SHP77 treated with DMSO at 0.1 percent for 48 hours (cell line): ENCODE measurements around the gene GALNT2.

Source experiments
- DNase-seq: peaks from one replicate; lab custom pipeline; 2025; lab: John Stamatoyannopoulos, UW

GALNT2 gene

DNA sequence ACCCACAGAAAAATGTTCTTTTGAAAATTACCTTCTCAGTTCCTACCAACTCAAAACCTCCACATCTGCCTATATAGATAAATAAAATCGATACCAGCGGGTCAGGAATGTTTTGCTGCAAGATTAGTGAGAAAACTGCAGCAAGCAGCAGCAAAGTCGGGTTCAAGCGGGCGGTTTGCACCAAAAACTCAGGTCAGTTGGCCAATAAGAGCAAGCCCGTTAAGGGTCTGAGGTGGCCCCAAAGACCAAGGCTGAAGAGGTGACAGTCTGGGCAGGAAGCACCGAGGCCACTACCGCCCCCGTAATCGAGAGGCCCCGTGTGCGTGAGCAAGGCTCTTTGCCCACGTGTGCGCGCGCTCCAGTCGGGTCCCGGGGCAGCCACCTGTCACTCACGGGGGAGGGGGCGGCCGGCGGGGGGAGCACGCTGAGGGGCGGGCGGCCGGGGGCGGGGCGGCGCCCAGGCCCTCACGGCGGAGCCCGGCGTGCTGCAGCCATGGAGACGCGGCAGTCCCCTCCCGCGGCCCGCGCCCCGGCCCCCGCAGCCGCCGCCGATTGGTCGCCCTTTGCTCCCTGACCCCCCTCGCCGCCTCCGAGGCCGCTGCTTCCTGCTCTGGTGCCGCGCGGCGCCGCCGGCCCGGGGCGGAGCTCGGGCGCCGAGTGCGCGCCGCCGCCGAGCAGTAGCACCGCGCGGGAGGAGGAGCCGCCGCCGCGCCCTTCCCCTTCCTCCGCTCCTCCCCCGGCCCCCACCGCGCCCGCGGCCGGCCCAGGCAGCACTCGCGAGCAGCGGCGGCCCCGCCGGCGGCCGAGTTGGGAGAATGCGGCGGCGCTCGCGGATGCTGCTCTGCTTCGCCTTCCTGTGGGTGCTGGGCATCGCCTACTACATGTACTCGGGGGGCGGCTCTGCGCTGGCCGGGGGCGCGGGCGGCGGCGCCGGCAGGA, at the start of gene GALNT2:
GALNT2 (plus strand) TSS at position 773 of the 939 bp plus-strand sequence; CDS start at position 816, 43 bp downstream.
- peak; percentile 85 for DNase-seq

DNA sequence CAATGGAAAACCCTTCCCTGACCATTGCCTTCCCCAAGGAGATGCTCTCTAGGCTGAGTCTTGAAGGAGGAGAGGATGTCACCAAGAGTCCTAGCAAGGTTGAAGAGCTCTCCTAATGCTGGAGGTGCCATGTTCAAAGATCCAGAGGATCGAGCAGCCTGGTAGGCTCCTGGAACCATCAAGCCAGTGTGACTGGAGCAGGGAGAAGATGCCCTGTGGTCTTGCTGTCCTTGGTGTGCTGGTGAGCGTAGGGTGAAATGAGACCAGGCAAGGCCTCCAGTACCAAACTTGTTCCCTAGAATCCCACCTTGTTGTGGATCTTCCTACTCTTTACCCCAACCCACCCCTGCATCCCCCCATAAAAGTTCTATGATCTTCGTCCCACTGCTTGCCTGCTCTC, 46.6 kb upstream of the GALNT2 start:
- no peak for DNase-seq

GRCh38 chr1:230022666-230023380, 44.2 kb upstream of the GALNT2 start:
- no peak for DNase-seq

- no peak for DNase-seq
Observed at GRCh38 chr1:230025686-230026085, 41.4 kb upstream of the GALNT2 start.

GRCh38 chr1:230026139-230026538, 40.9 kb upstream of the GALNT2 start:
- DNase-seq = no peak

DNA sequence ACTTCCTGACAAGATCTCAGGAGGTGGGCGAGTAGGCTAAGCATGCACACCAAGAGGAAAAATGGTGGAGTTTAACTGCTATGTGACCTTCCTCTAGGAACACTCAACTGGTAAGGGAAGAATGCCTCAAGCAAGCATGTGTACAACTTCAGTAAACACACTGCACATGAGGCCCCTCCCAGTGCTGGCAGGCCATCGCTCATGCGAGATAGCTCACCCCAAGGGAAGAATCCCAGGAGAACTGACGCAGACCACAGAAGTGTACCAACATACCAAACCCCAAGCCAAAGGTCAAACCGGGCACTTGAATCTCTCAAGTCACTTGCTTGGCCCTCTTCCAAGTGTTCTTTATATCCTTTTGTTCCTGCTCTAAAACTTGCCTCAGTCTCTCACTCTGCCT, 40.5 kb upstream of the GALNT2 start:
- no peak for DNase-seq

DNA sequence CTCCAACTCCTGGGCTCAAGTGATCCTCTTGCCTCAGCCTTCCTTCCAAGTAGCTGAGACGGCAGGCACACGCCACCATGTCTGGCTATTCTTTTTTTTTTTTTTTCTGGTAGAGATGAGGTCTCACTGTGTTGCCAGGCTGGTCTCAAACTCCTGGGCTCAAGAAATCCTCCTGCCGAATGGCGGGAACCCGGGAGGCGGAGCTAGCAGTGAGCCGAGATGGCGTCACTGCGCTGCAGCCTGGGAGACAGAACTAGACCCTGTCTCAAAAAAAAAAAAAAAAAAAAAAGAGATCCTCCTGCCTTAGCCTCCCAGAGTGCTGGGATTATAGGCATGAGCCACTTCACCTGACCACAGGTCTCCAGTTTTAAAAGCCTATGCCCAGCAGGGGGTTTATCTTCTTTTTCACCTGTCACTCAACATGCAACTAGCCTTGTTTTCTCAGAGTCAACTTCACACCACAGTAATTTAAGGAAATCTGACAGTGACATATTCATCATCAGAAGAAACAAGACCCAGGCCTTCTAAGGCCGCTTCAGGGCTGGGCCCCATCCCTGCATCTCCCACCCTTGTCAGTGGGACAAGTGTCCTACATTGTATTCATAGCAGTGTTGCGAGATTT, 38.3 kb upstream of the GALNT2 start:
- DNase-seq = no peak

DNA sequence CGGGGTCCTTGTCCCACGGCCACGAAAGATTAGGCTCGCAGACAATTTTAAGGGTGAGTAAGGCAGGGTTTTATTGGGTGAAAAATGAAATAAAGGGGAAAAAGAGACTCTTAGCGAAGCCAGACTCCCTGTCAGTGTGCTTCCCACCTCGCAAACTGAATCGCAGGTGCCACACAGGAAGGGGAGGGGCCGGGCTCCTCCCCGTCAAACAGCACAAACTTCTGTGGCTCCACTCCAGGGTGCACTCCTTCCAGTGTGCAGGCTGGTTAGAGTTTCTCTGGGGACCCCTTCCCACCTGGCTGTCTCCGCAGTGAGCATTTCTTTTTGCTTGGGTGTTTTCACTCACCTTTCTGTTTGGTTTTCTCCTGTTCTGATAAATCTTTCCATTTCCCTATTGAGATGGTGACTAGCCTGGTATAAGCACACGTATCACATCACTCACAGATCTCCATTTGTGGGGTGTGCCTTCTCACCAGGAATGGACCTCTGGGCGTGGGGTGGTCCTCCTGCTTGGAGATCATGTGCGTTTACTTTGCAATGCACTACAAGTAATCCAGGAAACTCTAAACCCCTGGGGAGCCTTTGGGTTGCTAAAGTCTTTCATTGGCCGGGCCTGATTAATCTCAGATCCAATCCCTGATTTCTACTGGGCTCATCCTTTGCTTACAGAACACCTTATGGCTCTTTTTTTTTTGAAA, 37.6 kb upstream of the GALNT2 start:
- DNase-seq = no peak

- DNase-seq = no peak
Observed at GRCh38 chr1:230030122-230030821, 36.8 kb upstream of the GALNT2 start.

GRCh38 chr1:230031131-230031530, 35.9 kb upstream of the GALNT2 start:
- no peak for DNase-seq

- no peak for DNase-seq
Observed at GRCh38 chr1:230032516-230033281, 34.3 kb upstream of the GALNT2 start.

GRCh38 chr1:230037261-230037660, 29.8 kb upstream of the GALNT2 start:
- no peak for DNase-seq

- DNase-seq = no peak
Observed at GRCh38 chr1:230040440-230040839, 26.6 kb upstream of the GALNT2 start.

DNA sequence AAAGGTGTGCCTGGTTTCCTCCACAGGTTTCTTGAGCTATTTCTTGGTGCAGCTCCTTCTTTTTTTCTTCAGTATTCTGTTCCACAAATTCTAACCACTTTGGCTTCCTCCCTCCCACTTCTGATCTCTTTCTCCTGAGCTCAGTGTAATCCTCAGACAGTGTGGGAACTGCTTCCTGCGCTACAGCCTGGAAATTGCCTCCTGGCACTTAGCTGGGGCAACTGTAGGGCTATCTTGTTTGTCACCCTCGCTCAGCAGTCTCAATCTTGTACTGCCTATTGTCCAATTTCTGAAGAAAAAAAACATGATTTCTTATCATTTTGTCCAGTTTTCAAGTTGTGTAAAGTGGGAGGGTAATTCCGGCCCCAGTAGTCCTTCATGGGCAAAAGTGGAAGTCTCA, 24.0 kb upstream of the GALNT2 start:
- DNase-seq = no peak

GRCh38 chr1:230044729-230045128, 22.3 kb upstream of the GALNT2 start:
- no peak for DNase-seq

- DNase-seq = no peak
Observed at GRCh38 chr1:230047114-230047865, 19.7 kb upstream of the GALNT2 start.

DNA sequence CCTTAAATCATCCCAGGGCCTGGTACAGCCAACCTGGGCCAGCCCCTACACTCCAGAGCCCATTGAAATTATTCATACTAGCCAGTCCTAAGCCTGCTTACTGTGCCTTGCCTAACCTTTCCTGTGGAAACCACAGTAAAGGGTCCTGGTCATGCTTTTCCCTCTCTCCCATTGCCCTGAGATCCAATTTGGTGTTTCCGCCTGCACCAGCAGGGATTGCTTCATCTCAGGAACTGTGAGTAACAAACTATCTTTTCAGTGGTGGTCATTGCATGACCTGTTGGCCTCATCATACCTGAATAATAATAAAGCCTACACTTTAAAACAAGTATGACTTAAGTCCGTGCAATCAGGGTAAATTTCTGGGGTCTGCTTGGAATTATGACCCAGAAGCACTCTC, 18.7 kb upstream of the GALNT2 start:
- no peak for DNase-seq

- DNase-seq = no peak
Observed at GRCh38 chr1:230048922-230049321, 18.1 kb upstream of the GALNT2 start.

DNA sequence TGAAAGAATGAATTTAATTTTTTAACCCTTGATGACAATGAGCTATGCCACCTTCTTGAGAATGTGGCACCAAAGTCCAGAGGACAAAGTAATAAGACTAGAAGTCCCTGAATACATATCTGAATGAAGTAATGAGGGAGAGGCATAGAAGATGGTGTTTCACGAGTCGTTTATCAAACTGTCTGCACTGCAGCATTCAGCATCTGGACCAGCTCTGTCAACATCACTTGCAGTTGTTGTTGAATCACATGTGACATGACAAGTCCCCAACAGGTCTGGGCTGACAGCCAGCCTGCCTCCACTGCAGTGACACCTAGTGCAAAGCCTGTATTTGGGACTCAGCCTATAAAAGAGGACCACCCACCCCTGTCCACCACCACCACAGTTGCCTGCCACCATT, 17.3 kb upstream of the GALNT2 start:
- peak; percentile 26 for DNase-seq
